Keratinocyte (primary cell): ENCODE data around the gene MED15. TPM values are rescaled to one million over a fixed set of nuclear protein-coding genes. Genes with fewer than 3 reads are reported as not detected.

Experiments
- DNase-seq: peaks from one replicate; pipeline ENCODE4 v3.0.0-alpha.2; 2011; ENCODE audit warnings: low read depth, missing footprints, low spot score
- FAIRE-seq: peaks from 2 replicates; lab custom pipeline; 2011; peaks lifted over from hg19 to GRCh38; lab: Jason Lieb, UNC
- H2AFZ ChIP-seq: 2 replicates; pipeline ENCODE4 v1.6.0; 2012; ENCODE audit warnings: low read length, control low read depth, inconsistent platforms; ENCODE audit not compliant: control insufficient read depth
- H3K27ac ChIP-seq: 2 replicates; pipeline ENCODE4 v1.5.1; 2011; ENCODE audit warnings: low read length; ENCODE audit not compliant: control insufficient read depth, insufficient read depth
- H3K27me3 ChIP-seq: 3 replicates; pipeline ENCODE4 v1.6.0; 2011; ENCODE audit warnings: low read length; ENCODE audit not compliant: control insufficient read depth, insufficient read depth; ENCODE audit errors: extremely low read depth
- H3K36me3 ChIP-seq, 2 experiments: 2 replicates in 1 of 2; 3 replicates in 1 of 2; pipeline ENCODE4 v1.5.1; 2011; ENCODE audit warnings: low read length in 2 of 2, mild to moderate bottlenecking in 1 of 2; ENCODE audit not compliant: control insufficient read depth in 2 of 2, insufficient read depth in 2 of 2; ENCODE audit errors: extremely low read depth in 1 of 2
- H3K4me1 ChIP-seq: 3 replicates; pipeline ENCODE4 v1.5.1; 2011; ENCODE audit warnings: low read length; ENCODE audit not compliant: control insufficient read depth, insufficient read depth; ENCODE audit errors: extremely low read depth
- H3K4me2 ChIP-seq: 3 replicates; pipeline ENCODE4 v1.6.0; 2011; ENCODE audit warnings: low read depth, low read length; ENCODE audit not compliant: control insufficient read depth, insufficient read depth; ENCODE audit errors: extremely low read depth
- H3K4me3 ChIP-seq, 3 experiments: fragments of 200-600 bp in 1 of 3; sonication (generic) in 1 of 3; 2 replicates in 2 of 3; 3 replicates in 1 of 3; pipeline ENCODE4 v1.5.1; 2011 to 2016; ENCODE audit warnings: low read length in 3 of 3, mild to moderate bottlenecking in 3 of 3, control low read depth in 2 of 3, inconsistent platforms in 1 of 3, low read depth in 1 of 3, mixed read lengths in 1 of 3, mixed run types in 1 of 3, moderate library complexity in 1 of 3; ENCODE audit not compliant: control insufficient read depth in 2 of 3, insufficient read depth in 2 of 3; ENCODE audit errors: extremely low read depth in 1 of 3
- H3K79me2 ChIP-seq: 2 replicates; pipeline ENCODE4 v1.6.0; 2012; ENCODE audit warnings: low read length; ENCODE audit not compliant: control insufficient read depth, insufficient read depth
- H3K9ac ChIP-seq: 3 replicates; pipeline ENCODE4 v1.6.0; 2011; ENCODE audit warnings: low read length; ENCODE audit not compliant: control insufficient read depth, insufficient read depth; ENCODE audit errors: extremely low read depth
- H3K9me1 ChIP-seq: 3 replicates; pipeline ENCODE4 v1.6.0; 2011; ENCODE audit warnings: low read length; ENCODE audit not compliant: control insufficient read depth, insufficient read depth; ENCODE audit errors: extremely low read depth
- H3K9me3 ChIP-seq: 2 replicates; pipeline ENCODE4 v1.5.1; 2012; ENCODE audit warnings: low read depth, low read length; ENCODE audit not compliant: control insufficient read depth
- H4K20me1 ChIP-seq: 3 replicates; pipeline ENCODE4 v1.6.0; 2011; ENCODE audit warnings: low read length; ENCODE audit not compliant: control insufficient read depth, insufficient read depth; ENCODE audit errors: extremely low read depth
- CTCF ChIP-seq, 3 experiments: IDR thresholded peaks in 1 of 3; conservative IDR thresholded peaks in 1 of 3; optimal IDR thresholded peaks in 1 of 3; 2 replicates in 2 of 3; 3 replicates in 1 of 3; pipeline versions ENCODE3 to v1.5.1; 2011; ENCODE audit warnings: low read length in 3 of 3, mild to moderate bottlenecking in 3 of 3, moderate library complexity in 2 of 3, control low read depth in 1 of 3, inconsistent platforms in 1 of 3; ENCODE audit not compliant: insufficient read depth in 2 of 3; ENCODE audit errors: extremely low read depth in 1 of 3
- EZH2 ChIP-seq: IDR thresholded peaks from one replicate; pipeline ENCODE4 v1.6.1; 2012; ENCODE audit warnings: inconsistent platforms, mild to moderate bottlenecking, low read length, moderate library complexity
- dilution Hi-C: fragments of 300-500 bp; cut with MboI; formaldehyde crosslinking; loops from one replicate; pipeline ENCODE4 v1.7.0; 2020; ENCODE audit warnings: low sequenced_read_pairs; ENCODE audit not compliant: extremely low pct_ligation_motif_present
- polyA plus RNA-seq, 5 experiments: library from polyadenylated mRNA; depleted of rRNA in 3 of 5; stranded (reverse) in 3 of 5; stranded (forward) in 1 of 5; unstranded in 1 of 5; fragments of >200 nt; gene quantifications; 1 replicate in 1 of 5; 2 replicates in 3 of 5; 3 replicates in 1 of 5; pipeline versions ENCODE4 v1.2.1 to v1.2.3, GENCODE V29; 2011 to 2012; ENCODE audit warnings: missing spikeins in 2 of 5, low read depth in 1 of 5, low replicate concordance in 1 of 5

The MED15 gene
- polyA plus RNA-seq, 1 donor (not counting 4 experiments of a cell fraction or from before 2014, with no cell fraction given) = 24.9 TPM

GRCh38 chr22:20508815-20509271 lies 1.4 kb downstream of the MED15 start:
- Histone ChIP-seq H3K4me1 (peaks cover 42% of the 10 kb centered on the region), H3K9me3 (no peaks in the 10 kb centered on the region), H4K20me1 (peaks cover 13% of the 10 kb centered on the region), H2AFZ (no peak overlapping the region), H3K36me3 (peaks cover 5 to 12% of the 10 kb centered on the region in 2 experiments), H3K27ac (peak overlapping the region; percentile 99), H3K27me3 (no peaks in the 10 kb centered on the region), H3K9me1 (peaks cover 5% of the 10 kb centered on the region), H3K4me3 (peak overlapping the region; percentile 64 to 96 (median 95)), H3K79me2 (peaks cover 66% of the 10 kb centered on the region), H3K9ac (peak overlapping the region; percentile 99), H3K4me2 (peak overlapping the region; percentile 100)
- FAIRE-seq = peak; percentile 20
- no peak for DNase-seq
- dilution Hi-C loops = no loop called here
- no peak for TF ChIP-seq CTCF (optimal IDR thresholded peaks at IDR 0.05 in 1 of 3, IDR thresholded peaks at IDR 0.05 in 1 of 3, conservative IDR thresholded peaks at IDR 0.05 in 1 of 3; ENCODE audit: extremely low read depth in 1 of 3, insufficient read depth in 2 of 3, low read length in 3 of 3)
- no peak for TF ChIP-seq EZH2

- H3K27me3 ChIP-seq = no peaks in the 10 kb centered on the region
- peaks cover 42% of the 10 kb centered on the region for H3K4me1 ChIP-seq
- dilution Hi-C loops = no loop called here
- peak overlapping the region; percentile 99 for H3K9ac ChIP-seq
- H3K4me3 ChIP-seq = peak overlapping the region; percentile 64 to 96 (median 95)
- peaks cover 19% of the 10 kb centered on the region for H4K20me1 ChIP-seq
- peaks cover 73% of the 10 kb centered on the region for H3K79me2 ChIP-seq
- FAIRE-seq = peak; percentile 90
- peak overlapping the region; percentile 100 for H3K4me2 ChIP-seq
- TF ChIP-seq EZH2 = no peak
- peaks cover 5% of the 10 kb centered on the region for H3K9me1 ChIP-seq
- H2AFZ ChIP-seq = no peak overlapping the region
- peak overlapping the region; percentile 99 for H3K27ac ChIP-seq
- no peaks in the 10 kb centered on the region for H3K9me3 ChIP-seq
- H3K36me3 ChIP-seq = peaks cover 7 to 17% of the 10 kb centered on the region in 2 experiments
- no peak for DNase-seq
Measured at GRCh38 chr22:20509344-20510047, 2.1 kb downstream of the MED15 start.
